ENCODE results near the gene LTBP1. TPM values are rescaled to one million over a fixed set of nuclear protein-coding genes. Genes with fewer than 3 reads are reported as not detected.
A peak's percentile ranks its signal among the peaks of the same experiment; 100 is the strongest.

The LTBP1 gene
- total and polyA plus RNA-seq, 2 of the 13 experiments (the other 11 are each of a cell fraction or from before 2014, with no cell fraction given), result 0.12 to 0.22 TPM

GRCh38 chr2:33197198-33197938, 250.6 kb downstream of the LTBP1 start (continued):
- TF ChIP-seq NONO (IDR thresholded peaks at IDR 0.05), result no peak
- TF ChIP-seq NONO (CRISPR knock-in tag; conservative IDR thresholded peaks at IDR 0.05), result no peak
- peak; percentile 63; the same call in 1 of the 2 replicates for TF ChIP-seq ETV5 (CRISPR knock-in tag; IDR thresholded peaks at IDR 0.05; ENCODE audit: borderline replicate concordance)
- TF ChIP-seq ZXDC (CRISPR knock-in tag; IDR thresholded peaks at IDR 0.05), result no peak
- TF ChIP-seq NFKB2 (CRISPR knock-in tag; IDR thresholded peaks at IDR 0.05; ENCODE audit: borderline replicate concordance), result no peak
- TF ChIP-seq TOE1 (CRISPR knock-in tag; IDR thresholded peaks at IDR 0.05), result no peak
- TF ChIP-seq ZMAT3 (CRISPR knock-in tag; conservative IDR thresholded peaks at IDR 0.05), result no peak
- peak in 1 of 2 experiments; percentile 66; a peak in 2 of 4 replicates for TF ChIP-seq KLF16 (CRISPR knock-in tag; IDR thresholded peaks at IDR 0.05)
- TF ChIP-seq MBNL3 (CRISPR knock-in tag; conservative IDR thresholded peaks at IDR 0.05), result no peak
- 0 out of 2 replicates have a peak, but pooled peaks have one; percentile 61 for TF ChIP-seq SP140L (CRISPR knock-in tag; IDR thresholded peaks at IDR 0.05; ENCODE audit: borderline replicate concordance)
- TF ChIP-seq ZBTB33 (CRISPR knock-in tag; IDR thresholded peaks at IDR 0.05), result no peak
- peak; percentile 82 for TF ChIP-seq ARID3A (IDR thresholded peaks at IDR 0.05; ENCODE audit: low read depth, low read length)
- no peak for TF ChIP-seq ZBTB3 (CRISPR knock-in tag; IDR thresholded peaks at IDR 0.05; ENCODE audit: borderline replicate concordance, low read depth)
- TF ChIP-seq ATRX (CRISPR knock-in tag; IDR thresholded peaks at IDR 0.05; ENCODE audit: borderline replicate concordance), result no peak
- TF ChIP-seq HOXA3 (CRISPR knock-in tag; IDR thresholded peaks at IDR 0.05), result peak; percentile 41; the same call in 1 of the 2 replicates
- TF ChIP-seq HDAC1 (CRISPR knock-in tag; IDR thresholded peaks at IDR 0.05), result peak; percentile 54
- no peak for TF ChIP-seq TBX2 (CRISPR knock-in tag; IDR thresholded peaks at IDR 0.05; ENCODE audit: borderline replicate concordance)
- TF ChIP-seq ZNF709 (CRISPR knock-in tag; IDR thresholded peaks at IDR 0.05), result no peak
- no peak for TF ChIP-seq ZNF570 (CRISPR knock-in tag; IDR thresholded peaks at IDR 0.05; ENCODE audit: borderline replicate concordance)
- TF ChIP-seq PCBP1 (IDR thresholded peaks at IDR 0.05; ENCODE audit: borderline replicate concordance, low read depth, low read length), result no peak
- no peak for TF ChIP-seq ZNF235 (CRISPR knock-in tag; IDR thresholded peaks at IDR 0.05; ENCODE audit: borderline replicate concordance)
- no peak for TF ChIP-seq ZBTB38 (CRISPR knock-in tag; IDR thresholded peaks at IDR 0.05)
- TF ChIP-seq ONECUT2 (CRISPR knock-in tag; IDR thresholded peaks at IDR 0.05), result peak; percentile 75
- no peak for TF ChIP-seq MEF2D (CRISPR knock-in tag; IDR thresholded peaks at IDR 0.05)
- no peak for TF ChIP-seq SAFB2 (CRISPR knock-in tag; IDR thresholded peaks at IDR 0.05; ENCODE audit: borderline replicate concordance, low read depth)

Data from HepG2 (cell line).